CD14-positive monocyte (primary cell): ENCODE data around the gene CNTNAP2. TPM values are rescaled to one million over a fixed set of nuclear protein-coding genes. Genes with fewer than 3 reads are reported as not detected.

ENCODE experiments used
- DNase-seq, 3 donors: peaks; one replicate each; pipeline ENCODE4 v3.0.0-alpha.2; 2011 to 2022
- H2AFZ ChIP-seq: 2 replicates; pipeline ENCODE4 v1.6.0; 2012; ENCODE audit warnings: mild to moderate bottlenecking, low read depth, low read length, inconsistent platforms; ENCODE audit not compliant: insufficient read depth, poor library complexity, severe bottlenecking
- H3K27ac ChIP-seq, 2 donors: 1 replicate in 1 of 2; 2 replicates in 1 of 2; pipeline ENCODE4 v1.5.1; 2012 to 2013; ENCODE audit warnings: low read length in 2 of 2, control low read depth in 1 of 2, inconsistent platforms in 1 of 2, low read depth in 1 of 2, mild to moderate bottlenecking in 1 of 2
- H3K27me3 ChIP-seq, 2 donors: one replicate each; pipeline versions ENCODE4 v1.6.0 to v1.6.1; 2011 to 2013; ENCODE audit warnings: low read length in 2 of 2; ENCODE audit not compliant: control insufficient read depth in 2 of 2, insufficient read depth in 2 of 2
- H3K36me3 ChIP-seq, 2 donors: replicated peaks in 1 of 2; 1 replicate in 1 of 2; 2 replicates in 1 of 2; pipeline versions ENCODE4 v1.5.1 to v1.6.1; 2012 to 2013; ENCODE audit warnings: low read length in 2 of 2, control low read depth in 1 of 2, inconsistent platforms in 1 of 2, mild to moderate bottlenecking in 1 of 2; ENCODE audit not compliant: insufficient read depth in 2 of 2, control insufficient read depth in 1 of 2
- H3K4me1 ChIP-seq, 2 donors: 1 replicate in 1 of 2; 2 replicates in 1 of 2; pipeline versions ENCODE4 v1.5.1 to v1.6.1; 2012 to 2013; ENCODE audit warnings: low read length in 2 of 2, control low read depth in 1 of 2, inconsistent platforms in 1 of 2, mild to moderate bottlenecking in 1 of 2, moderate library complexity in 1 of 2; ENCODE audit not compliant: insufficient read depth in 2 of 2, control insufficient read depth in 1 of 2
- H3K4me2 ChIP-seq: replicated peaks from 2 replicates; pipeline ENCODE3; 2012; ENCODE audit warnings: low read length, moderate library complexity, mild to moderate bottlenecking; ENCODE audit not compliant: poor library complexity, severe bottlenecking; ENCODE audit errors: extremely low read depth
- H3K4me3 ChIP-seq, 3 experiments: fragments of 200-600 bp in 1 of 3; sonication (generic) in 1 of 3; replicated peaks in 1 of 3; 1 replicate in 2 of 3; 2 replicates in 1 of 3; pipeline ENCODE4 v1.5.1; 2011 to 2013; ENCODE audit warnings: low read length in 3 of 3, mild to moderate bottlenecking in 3 of 3, control low read depth in 2 of 3, low read depth in 2 of 3, inconsistent platforms in 1 of 3, moderate library complexity in 1 of 3
- H3K79me2 ChIP-seq: 2 replicates; pipeline ENCODE4 v1.6.0; 2012; ENCODE audit warnings: mild to moderate bottlenecking, control low read depth, inconsistent platforms, low read length, moderate library complexity; ENCODE audit not compliant: insufficient read depth
- H3K9ac ChIP-seq: 2 replicates; pipeline ENCODE4 v1.6.0; 2017; ENCODE audit warnings: low read length, mild to moderate bottlenecking; ENCODE audit not compliant: insufficient read depth, poor library complexity, severe bottlenecking
- H3K9me3 ChIP-seq, 2 donors: replicated peaks in 1 of 2; 1 replicate in 1 of 2; 2 replicates in 1 of 2; pipeline versions ENCODE4 v1.5.1 to v1.6.1; 2012 to 2013; ENCODE audit warnings: low read length in 2 of 2, control low read depth in 1 of 2; ENCODE audit not compliant: control insufficient read depth in 1 of 2, insufficient read depth in 1 of 2
- H4K20me1 ChIP-seq: 2 replicates; pipeline ENCODE4 v1.6.0; 2012; ENCODE audit warnings: mild to moderate bottlenecking, low read length, control low read depth, moderate library complexity; ENCODE audit not compliant: insufficient read depth
- H3K27ac Mint-ChIP-seq, 7 donors: one replicate each; pipeline ENCODE4 v1.8.0; 2020; ENCODE audit warnings: mild to moderate bottlenecking in 7 of 7, mixed read lengths in 7 of 7, moderate library complexity in 6 of 7, inconsistent platforms in 2 of 7
- H3K27me3 Mint-ChIP-seq, 3 donors: one replicate each; pipeline ENCODE4 v1.8.0; 2021 to 2022; ENCODE audit warnings: low read depth in 3 of 3, mild to moderate bottlenecking in 3 of 3, mixed read lengths in 3 of 3, moderate library complexity in 3 of 3, inconsistent platforms in 1 of 3
- H3K36me3 Mint-ChIP-seq, 2 donors: one replicate each; pipeline ENCODE4 v1.8.0; 2020; ENCODE audit warnings: mixed read lengths in 2 of 2, inconsistent platforms in 1 of 2, mild to moderate bottlenecking in 1 of 2
- H3K4me1 Mint-ChIP-seq: one replicate; pipeline ENCODE4 v1.8.0; 2020; ENCODE audit warnings: mild to moderate bottlenecking, mixed read lengths
- H3K4me3 Mint-ChIP-seq, 2 donors: one replicate each; pipeline ENCODE4 v1.8.0; 2020; ENCODE audit warnings: mild to moderate bottlenecking in 2 of 2, mixed read lengths in 2 of 2, moderate library complexity in 1 of 2
- H3K9me3 Mint-ChIP-seq, 7 donors: one replicate each; pipeline ENCODE4 v1.8.0; 2020 to 2022; ENCODE audit warnings: mixed read lengths in 7 of 7, mild to moderate bottlenecking in 6 of 7, moderate library complexity in 6 of 7, inconsistent platforms in 2 of 7
- CTCF ChIP-seq: fragments of 200-600 bp; IDR thresholded peaks from one replicate; pipeline ENCODE4 v1.8.0; 2022; ENCODE audit warnings: antibody characterized with exemption, mild to moderate bottlenecking
- WGBS: methylation state at CpG from one replicate; pipeline ENCODE4 v1.1.5; 2013; ENCODE audit warnings: missing lambda C conversion rate; ENCODE audit not compliant: insufficient coverage; 5-methylcytosine and 5-hydroxymethylcytosine counted together
- intact Hi-C, 2 donors: fragments of 100-400 bp; cut with micrococcal nuclease; formaldehyde crosslinking; loops; one replicate each; pipeline versions ENCODE4 v1.15.0 to v1.15.1; 2023
- polyA plus RNA-seq, 3 donors: library from polyadenylated mRNA; depleted of rRNA in 1 of 3; unstranded in 2 of 3; stranded (reverse) in 1 of 3; fragments of 300-500 nt in 2 of 3; fragments of >200 nt in 1 of 3; fragmentation: Illumina TruSeq in 2 of 3; gene quantifications; 1 replicate in 2 of 3; 2 replicates in 1 of 3; pipeline ENCODE4 v1.2.3, GENCODE V29; 2012 to 2021

The CNTNAP2 gene
- polyA plus RNA-seq, 3 donors: 0.01 TPM; not detected in 2

- intact Hi-C loops: no loop called here
- Histone ChIP-seq H3K9me3 (peaks cover 4 to 8% of the 10 kb centered on the region in 2 donors), H3K27me3 (no peaks in the 10 kb centered on the region), H3K27ac (no peak overlapping the region), H3K9ac (no peak overlapping the region), H3K36me3 (no peaks in the 10 kb centered on the region), H2AFZ (no peak overlapping the region), H3K4me2 (no peak overlapping the region), H3K79me2 (no peaks in the 10 kb centered on the region), H4K20me1 (no peaks in the 10 kb centered on the region), H3K4me1 (no peaks in the 10 kb centered on the region), H3K4me3 (no peak overlapping the region)
- no CpG with 5 or more reads among the region's 1 CpG for WGBS
- Mint-ChIP-seq H3K4me3 (no peak overlapping the region), H3K4me1 (no peaks in the 10 kb centered on the region), H3K9me3 (peaks cover 2 to 9% (median 5%) of the 10 kb centered on the region in 7 donors), H3K27me3 (no peaks in the 10 kb centered on the region), H3K27ac (no peak overlapping the region), H3K36me3 (no peaks in the 10 kb centered on the region)
- DNase-seq: no peak
- no peak for TF ChIP-seq CTCF
Measured at GRCh38 chr7:146805082-146805481, 688.5 kb downstream of the CNTNAP2 start.

GRCh38 chr7:146826329-146826728 is 709.7 kb downstream of the CNTNAP2 start:
- no peak for TF ChIP-seq CTCF
- H3K4me1 Mint-ChIP-seq: no peaks in the 10 kb centered on the region
- H3K4me2 ChIP-seq: no peak overlapping the region
- no CpG with 5 or more reads among the region's 2 CpGs for WGBS
- H3K27me3 Mint-ChIP-seq: no peaks in the 10 kb centered on the region
- H3K9me3 ChIP-seq: no peaks in the 10 kb centered on the region
- intact Hi-C loops: no loop called here
- no peak overlapping the region for H3K27ac Mint-ChIP-seq
- no peaks in the 10 kb centered on the region for H3K36me3 Mint-ChIP-seq
- no peak for DNase-seq
- H3K36me3 ChIP-seq: no peaks in the 10 kb centered on the region
- H3K4me3 ChIP-seq: no peak overlapping the region
- no peak overlapping the region for H3K27ac ChIP-seq
- no peaks in the 10 kb centered on the region for H4K20me1 ChIP-seq
- no peaks in the 10 kb centered on the region for H3K4me1 ChIP-seq
- H3K79me2 ChIP-seq: no peaks in the 10 kb centered on the region
- H3K27me3 ChIP-seq: no peaks in the 10 kb centered on the region
- no peak overlapping the region for H3K9ac ChIP-seq
- no peak overlapping the region for H2AFZ ChIP-seq
- H3K9me3 Mint-ChIP-seq: peaks cover 0 to 5% (median 3%) of the 10 kb centered on the region in 7 donors
- no peak overlapping the region for H3K4me3 Mint-ChIP-seq
